Erythroblast (primary cell): Measurements from ENCODE around the gene ANKRD63.

ENCODE experiments used
- DNase-seq, 2 experiments: peaks; one replicate each; lab custom pipeline; 2025; lab: John Stamatoyannopoulos, UW
- GATA1 ChIP-seq: IDR thresholded peaks from 2 replicates; pipeline ENCODE4 v1.6.1; 2011; ENCODE audit warnings: low read depth, mild to moderate bottlenecking, control low read depth, low read length, moderate library complexity
- POLR2A ChIP-seq: IDR thresholded peaks from 2 replicates; pipeline ENCODE4 v1.6.1; 2011; ENCODE audit warnings: mild to moderate bottlenecking, low read length

The ANKRD63 gene

DNA sequence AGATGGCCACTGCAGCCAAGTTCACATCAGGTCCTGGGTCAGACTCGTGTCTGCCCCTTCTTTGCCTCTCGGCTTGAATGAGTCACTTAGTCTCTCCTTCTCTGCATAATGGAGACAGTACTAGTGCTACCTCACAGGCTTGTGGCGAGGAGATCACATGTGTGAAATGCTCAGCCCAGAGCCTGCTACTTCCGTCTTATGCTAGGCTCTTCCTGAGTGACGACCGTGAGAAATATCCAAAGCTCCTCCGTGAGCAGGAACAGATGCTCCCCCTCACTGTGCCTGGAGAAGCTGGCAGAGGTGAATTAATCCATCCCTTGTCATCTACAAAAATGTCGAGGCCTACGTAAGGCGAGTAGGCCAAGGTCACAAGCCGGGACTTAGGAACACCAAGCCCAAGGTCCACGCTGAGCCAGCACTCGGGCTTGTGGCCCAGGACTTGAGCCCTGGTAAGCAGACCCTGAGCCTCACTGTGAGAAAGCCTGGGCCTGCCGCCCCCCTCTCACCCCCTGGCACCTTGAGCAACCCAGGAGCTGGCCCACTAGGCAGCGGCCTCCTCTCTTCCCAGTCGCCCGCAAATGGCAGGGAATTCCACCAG, 26.1 kb downstream of the ANKRD63 start:
- DNase-seq, result no peak
- TF ChIP-seq POLR2A (no peak), GATA1 (no peak)

DNA sequence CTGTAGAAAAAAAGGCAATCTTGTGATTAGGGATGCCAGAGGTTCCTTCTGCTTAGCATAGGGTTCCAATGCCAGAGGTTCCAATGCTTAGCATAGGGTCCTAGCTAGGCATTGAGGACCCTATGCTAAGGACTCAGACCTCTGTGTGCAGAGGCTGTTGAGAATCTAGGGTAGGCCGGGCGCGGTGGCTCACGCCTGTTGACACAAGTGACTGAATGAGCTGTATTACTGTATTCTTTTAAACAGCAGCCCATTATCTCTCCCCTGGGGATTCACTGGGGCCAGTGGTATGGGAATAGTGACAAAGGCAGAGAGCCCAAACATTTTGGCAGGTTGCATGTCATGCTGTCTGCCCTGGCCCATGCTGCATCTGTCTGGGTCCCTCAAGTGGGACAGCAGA, 27.8 kb downstream of the ANKRD63 start:
- TF ChIP-seq POLR2A (no peak), GATA1 (no peak)
- DNase-seq, result no peak

DNA sequence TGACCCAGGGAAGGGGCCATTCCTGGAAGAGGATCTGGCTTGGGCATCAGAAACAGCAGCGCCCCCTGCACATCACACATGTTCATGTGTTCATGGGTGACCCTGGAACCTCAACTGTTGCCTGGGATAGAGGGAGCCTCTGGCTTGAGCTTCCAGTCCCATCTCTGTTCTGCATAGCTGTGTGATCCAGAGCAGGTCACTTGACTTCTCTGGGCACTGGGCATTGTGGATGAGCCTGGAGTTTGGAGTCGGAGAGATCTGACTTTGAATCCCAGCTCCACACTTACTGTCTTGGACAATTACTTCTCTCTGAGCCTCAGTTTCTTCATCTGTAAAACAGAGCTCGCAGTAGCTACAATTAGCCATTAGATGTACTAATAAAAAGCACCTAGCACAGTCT, 28.4 kb downstream of the ANKRD63 start:
- TF ChIP-seq GATA1, result no peak
- TF ChIP-seq POLR2A, result no peak

GRCh38 chr15:40253167-40253790, 29.6 kb downstream of the ANKRD63 start:
- no peak for DNase-seq
- TF ChIP-seq GATA1 (no peak), POLR2A (no peak)

More for the DNA sequence above, 28.4 kb downstream of the ANKRD63 start:
- DNase-seq, result no peak

DNA sequence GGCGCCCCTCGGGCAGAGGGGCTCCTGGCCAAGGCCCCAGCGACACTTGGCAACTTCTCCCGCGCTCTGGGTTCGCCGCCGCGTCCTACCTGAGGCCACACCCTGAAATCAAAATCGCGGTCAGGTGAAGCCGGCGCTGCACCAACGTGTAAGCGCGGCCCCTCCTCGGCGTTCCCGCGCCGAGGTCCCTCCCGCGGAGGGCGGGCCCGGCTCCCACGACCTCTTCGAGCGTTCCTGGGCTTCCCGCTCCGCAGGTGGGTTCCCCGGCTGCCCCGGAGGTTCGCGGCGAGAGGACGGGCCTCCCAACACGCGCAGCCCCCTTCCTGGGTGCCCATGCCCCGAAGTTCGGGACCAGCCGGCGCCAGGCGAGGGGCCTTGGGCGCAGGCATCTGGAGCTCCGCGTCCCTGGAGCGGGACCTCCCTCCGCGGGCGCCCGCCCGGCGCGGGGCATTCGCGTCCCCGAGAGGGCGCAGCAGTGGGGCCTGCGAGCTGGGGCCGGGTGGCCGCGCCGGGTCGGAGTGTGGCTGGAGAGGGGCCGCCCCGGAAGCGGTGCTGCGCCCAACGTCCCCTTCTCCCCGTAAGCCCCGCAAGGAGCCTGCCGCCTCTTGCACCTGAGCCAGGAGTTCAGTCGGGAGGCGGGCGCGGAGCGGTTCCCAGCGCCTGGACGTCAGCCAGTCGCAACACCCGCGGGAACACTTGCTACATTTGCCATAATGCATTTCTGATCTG, 30.3 kb downstream of the ANKRD63 start:
- no peak for TF ChIP-seq GATA1
- no peak for TF ChIP-seq POLR2A
- DNase-seq, result no peak

DNA sequence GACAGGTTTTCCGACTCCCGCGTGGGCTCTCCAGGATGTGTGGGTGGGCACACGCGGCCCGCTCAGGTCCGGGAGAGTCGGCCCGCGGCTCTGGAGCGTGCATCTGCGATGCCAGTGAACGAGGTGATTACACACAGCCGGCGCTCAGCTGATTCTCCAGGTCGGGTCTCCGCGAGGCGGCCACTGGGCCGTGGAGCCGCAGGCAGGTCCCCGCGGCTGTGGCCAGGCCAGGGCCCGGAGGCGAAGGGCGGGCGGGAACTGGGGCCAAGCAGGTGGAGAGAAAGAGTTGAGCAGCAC, 30.8 kb downstream of the ANKRD63 start:
- DNase-seq, result no peak
- TF ChIP-seq GATA1 (no peak), POLR2A (no peak)

DNA sequence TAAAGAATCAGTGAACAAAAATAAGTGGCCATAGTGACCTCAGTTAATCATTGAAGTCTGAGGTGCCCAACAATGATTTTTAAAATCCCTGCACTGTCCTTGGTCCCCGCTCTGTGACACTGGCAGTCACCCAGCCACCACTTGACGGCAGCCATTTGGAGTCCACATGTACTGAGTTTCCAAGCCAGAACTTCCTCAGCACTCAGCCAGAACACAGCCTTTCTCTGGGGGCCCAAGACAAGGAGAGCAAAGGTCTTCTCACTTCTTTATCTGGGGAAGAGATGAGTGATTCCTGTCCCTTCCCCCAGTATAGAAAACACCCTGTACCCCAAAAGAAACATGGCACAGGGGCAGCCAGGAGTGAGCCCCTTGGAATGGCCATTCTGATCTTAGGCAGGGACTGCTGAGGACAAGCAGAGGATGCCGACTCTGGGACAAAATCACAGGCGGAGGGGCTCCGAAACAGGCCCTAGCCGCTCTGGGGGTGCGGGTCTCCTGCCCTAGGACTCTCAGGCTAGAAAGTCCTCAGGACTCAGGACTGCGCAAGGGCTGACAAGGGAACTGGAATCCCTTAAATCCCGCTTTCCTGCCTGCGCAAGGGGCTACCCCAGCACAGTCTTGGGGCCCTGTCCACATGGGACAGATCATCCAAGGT, 31.3 kb downstream of the ANKRD63 start:
- no peak for DNase-seq
- TF ChIP-seq POLR2A (no peak), GATA1 (no peak)

DNA sequence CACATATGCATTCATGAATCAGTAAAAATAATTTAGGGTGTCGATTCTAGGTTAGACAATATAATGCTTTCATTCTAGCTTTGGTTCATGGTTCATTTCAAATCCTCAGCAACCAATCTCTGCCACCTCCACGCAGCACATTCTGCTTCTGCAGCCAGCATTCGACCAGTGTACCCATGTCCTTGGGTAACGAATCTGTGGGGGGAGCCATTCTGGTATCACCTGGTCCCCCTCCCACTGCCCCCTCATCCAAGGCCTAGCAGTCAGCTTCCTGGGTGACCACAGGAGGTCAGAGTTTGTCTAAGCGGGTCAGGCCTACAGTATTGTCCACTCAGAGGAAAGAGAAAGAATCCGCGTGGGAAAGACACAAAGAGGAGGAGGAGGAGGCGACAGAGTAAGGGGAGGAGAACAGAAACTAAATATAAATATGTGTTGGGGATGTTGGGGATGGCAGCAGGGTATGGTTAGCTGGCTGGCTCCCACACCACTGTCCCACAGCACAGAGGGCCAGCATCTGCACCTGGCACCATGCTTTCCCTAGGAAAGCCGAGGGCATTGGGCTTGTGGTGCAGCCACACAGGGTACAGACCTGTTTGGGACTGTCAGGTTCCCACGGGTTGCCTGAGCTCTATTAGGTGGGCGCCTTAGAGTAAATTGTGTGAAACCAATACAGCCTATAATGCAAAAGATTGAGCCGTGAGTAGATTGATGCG, 31.9 kb downstream of the ANKRD63 start:
- no peak for DNase-seq
- no peak for TF ChIP-seq GATA1
- TF ChIP-seq POLR2A, result no peak

DNA sequence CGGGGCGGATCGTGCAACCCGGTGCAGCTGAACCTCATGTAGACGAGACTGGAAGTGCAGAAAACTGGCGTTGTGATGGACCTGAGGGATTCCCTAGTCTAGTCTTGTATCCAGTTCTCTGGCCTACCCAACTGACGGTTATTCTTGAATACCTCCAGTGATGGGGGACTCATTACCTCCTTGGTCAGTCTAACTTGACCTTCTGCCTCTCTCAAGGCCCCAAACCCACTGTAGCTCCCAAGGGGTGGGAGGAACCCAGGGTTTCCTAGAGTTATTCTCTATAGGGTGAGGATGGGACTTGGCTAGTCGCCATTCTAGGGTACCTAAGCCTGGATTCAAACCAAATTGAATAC, 32.6 kb downstream of the ANKRD63 start:
- DNase-seq, result no peak
- TF ChIP-seq POLR2A (no peak), GATA1 (no peak)

GRCh38 chr15:40249477-40250303, 33.2 kb downstream of the ANKRD63 start:
- TF ChIP-seq GATA1 (no peak), POLR2A (no peak)
- peak in 1 of 2 experiments; percentile 17 for DNase-seq

GRCh38 chr15:40248006-40248783, 34.7 kb downstream of the ANKRD63 start:
- no peak for TF ChIP-seq GATA1
- no peak for TF ChIP-seq POLR2A
- DNase-seq, result no peak

DNA sequence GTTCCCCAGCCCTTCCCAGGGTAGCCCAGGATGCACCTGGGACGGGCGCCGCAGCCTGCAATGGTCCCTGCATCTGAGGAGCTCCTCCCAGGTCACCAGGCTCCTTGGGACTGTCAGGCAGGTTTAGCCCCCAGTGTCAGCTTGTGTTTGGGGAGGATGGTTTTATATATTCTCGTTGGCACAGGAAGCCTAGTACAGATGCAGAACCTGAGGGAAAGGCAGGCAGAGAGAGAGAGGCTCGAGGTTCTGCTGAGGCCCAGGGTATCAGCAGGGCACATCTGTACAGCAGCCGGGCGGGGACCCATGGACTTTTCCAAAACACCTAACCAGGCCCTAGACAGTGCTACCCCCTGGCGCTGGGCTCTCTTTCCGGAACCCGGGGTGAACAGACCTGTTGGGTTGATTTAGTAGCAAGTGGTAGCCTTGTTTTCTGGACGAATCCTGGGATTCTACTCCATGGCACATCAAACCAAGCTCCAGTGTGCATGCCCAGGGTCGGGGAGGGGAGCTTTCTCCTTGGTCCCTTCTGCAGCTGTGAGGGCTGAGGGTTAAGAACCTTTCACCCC, 35.4 kb downstream of the ANKRD63 start:
- peak; percentile 55 to 71 for DNase-seq
- TF ChIP-seq GATA1 (no peak), POLR2A (no peak)
